Suprapubic skin (tissue), 4 donors: ENCODE results near the gene TCHP.
"Not testable (repeated sequence)": the region's sequence is repeated elsewhere in the genome, so short reads cannot be mapped to it uniquely, and the experiment has no call there.

Experiments
- EP300 ChIP-seq: sonication (generic); formaldehyde crosslinking; IDR thresholded peaks from one replicate; pipeline ENCODE4 v1.6.1; 2017; ENCODE audit warnings: antibody characterized with exemption
- POLR2A ChIP-seq, 2 donors: fragments of 450-650 bp; IDR thresholded peaks; one replicate each; pipeline ENCODE4 v1.6.1; 2017; ENCODE audit warnings: antibody characterized with exemption in 2 of 2, mild to moderate bottlenecking in 2 of 2, moderate library complexity in 2 of 2
- POLR2AphosphoS5 ChIP-seq, 3 donors: sonication (generic); formaldehyde crosslinking; IDR thresholded peaks; one replicate each; pipeline ENCODE4 v1.6.1; 2017; ENCODE audit warnings: antibody characterized with exemption in 3 of 3
- TF ChIP-seq, protein P1 (sequence below), 2 donors: fragments of 200-600 bp in 1 of 2; fragments of 450-650 bp in 1 of 2; sonication (generic) in 1 of 2; IDR thresholded peaks; one replicate each; pipeline ENCODE4 v1.5.1; 2016 to 2019; ENCODE audit warnings: antibody characterized with exemption in 2 of 2, mild to moderate bottlenecking in 1 of 2, moderate library complexity in 1 of 2

DNA sequence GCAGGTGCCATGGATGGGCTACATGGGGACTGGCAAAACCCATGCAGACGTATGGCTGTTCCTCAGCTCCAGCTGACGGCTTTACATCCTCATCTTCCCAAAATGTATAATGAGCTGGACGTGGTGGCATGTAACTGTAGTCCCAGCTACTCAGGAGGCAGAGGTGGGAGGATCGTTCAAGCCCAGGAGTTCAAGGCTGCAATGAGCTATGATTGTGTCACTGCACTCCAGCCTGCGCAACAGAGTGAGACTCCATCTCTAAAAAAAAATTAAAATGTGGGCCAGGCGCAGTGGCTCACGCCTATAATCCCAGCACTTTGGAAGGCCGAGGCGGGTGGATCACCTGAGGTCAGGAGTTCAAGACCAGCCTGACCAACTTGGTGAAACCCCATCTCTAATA lies 37.6 kb upstream of the TCHP start:
- TF ChIP-seq, protein P1, sequence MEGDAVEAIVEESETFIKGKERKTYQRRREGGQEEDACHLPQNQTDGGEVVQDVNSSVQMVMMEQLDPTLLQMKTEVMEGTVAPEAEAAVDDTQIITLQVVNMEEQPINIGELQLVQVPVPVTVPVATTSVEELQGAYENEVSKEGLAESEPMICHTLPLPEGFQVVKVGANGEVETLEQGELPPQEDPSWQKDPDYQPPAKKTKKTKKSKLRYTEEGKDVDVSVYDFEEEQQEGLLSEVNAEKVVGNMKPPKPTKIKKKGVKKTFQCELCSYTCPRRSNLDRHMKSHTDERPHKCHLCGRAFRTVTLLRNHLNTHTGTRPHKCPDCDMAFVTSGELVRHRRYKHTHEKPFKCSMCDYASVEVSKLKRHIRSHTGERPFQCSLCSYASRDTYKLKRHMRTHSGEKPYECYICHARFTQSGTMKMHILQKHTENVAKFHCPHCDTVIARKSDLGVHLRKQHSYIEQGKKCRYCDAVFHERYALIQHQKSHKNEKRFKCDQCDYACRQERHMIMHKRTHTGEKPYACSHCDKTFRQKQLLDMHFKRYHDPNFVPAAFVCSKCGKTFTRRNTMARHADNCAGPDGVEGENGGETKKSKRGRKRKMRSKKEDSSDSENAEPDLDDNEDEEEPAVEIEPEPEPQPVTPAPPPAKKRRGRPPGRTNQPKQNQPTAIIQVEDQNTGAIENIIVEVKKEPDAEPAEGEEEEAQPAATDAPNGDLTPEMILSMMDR (IDR thresholded peaks at IDR 0.05): not testable (repeated sequence)
- not testable (repeated sequence) for TF ChIP-seq POLR2AphosphoS5 (IDR thresholded peaks at IDR 0.05); POLR2A (IDR thresholded peaks at IDR 0.05); EP300
